Activated T-helper 9 cell treated with anti-CD3 and anti-CD28 coated beads, Interleukin-2, amount 50 U/mL, for 16 hours (primary cell): Measurements from ENCODE around the gene AAGAB.

Source experiments
- DNase-seq: peaks from one replicate; pipeline ENCODE4 v3.0.0-alpha.2; 2020; ENCODE audit warnings: low read depth

The AAGAB gene

DNA sequence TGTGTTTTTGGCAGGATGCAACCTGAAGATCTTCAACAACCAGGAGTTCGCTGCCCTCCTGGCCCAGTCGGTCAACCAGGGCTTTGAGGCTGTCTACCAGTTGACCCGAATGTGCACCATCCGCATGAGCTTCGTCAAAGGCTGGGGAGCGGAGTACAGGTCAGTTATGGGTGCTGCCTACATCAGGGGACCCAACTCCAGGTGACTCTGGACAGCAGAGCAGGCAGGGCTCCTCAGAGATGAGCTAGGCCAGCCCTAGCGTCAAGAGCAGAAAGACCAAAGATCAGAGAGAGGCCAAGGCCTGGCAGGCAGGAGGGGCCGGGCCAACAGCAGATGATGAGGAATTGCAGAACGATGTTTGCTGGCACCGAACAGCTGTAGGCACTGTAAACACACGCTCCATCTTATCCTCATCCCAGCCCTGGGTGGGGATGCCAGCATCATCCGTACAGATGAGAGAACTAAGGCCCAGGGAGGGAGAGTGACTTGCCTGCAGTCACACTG is 67.1 kb downstream of the AAGAB start:
- no peak for DNase-seq

GRCh38 chr15:67186688-67187087 is 67.8 kb downstream of the AAGAB start:
- DNase-seq: no peak

DNA sequence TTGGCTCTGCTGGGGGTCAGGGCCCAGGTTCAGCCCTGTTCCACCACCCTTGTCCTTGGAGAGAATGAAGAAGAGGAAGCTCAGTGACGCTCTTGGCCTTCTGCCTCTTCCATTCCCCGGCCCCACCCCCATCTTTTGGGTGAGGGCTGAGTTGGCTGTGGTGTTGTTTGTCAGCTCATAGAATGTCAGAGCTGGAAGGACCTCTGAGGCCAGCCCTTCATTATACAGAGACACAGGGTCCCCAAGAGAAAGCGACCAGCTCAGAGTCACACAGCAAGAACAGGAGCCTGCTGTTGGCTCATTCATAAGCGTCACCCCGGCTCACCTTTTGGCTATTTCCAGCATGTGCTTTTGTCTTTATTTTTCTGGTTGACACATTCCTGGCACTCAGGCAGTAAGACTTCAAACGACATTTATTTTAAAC is 68.2 kb downstream of the AAGAB start:
- no peak for DNase-seq

GRCh38 chr15:67185621-67186225 is 68.7 kb downstream of the AAGAB start:
- DNase-seq: no peak

GRCh38 chr15:67185051-67185450 is 69.4 kb downstream of the AAGAB start:
- no peak for DNase-seq

DNA sequence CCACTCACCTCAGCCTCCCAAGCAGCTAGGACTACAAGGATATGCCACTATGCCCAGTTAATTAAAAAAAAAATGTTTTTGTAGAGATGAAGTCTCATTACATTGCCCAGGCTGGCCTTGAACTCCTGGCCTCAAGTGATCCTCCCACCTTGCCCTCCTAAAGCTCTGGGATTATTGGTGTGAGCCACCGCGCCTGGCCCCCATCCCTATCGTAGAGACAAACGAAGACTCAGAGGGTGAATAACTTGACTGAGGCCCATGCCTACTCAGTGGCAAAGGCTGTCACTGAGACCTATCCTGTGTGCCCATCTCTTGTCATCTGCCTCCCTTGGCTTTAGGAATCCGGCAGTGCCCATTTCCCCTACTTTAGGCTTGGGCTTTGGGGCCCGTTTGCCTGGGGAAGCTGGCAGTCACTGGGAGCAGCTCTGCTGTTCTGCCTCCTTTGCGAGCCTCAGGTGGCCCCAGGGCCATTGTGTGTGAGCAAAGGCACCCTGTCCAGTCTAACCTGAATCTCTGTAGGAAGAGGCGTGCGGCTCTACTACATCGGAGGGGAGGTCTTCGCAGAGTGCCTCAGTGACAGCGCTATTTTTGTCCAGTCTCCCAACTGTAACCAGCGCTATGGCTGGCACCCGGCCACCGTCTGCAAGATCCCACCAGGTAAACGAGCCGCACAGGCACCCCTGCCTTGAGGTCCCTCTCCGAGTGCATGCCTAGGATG is 70.1 kb downstream of the AAGAB start:
- no peak for DNase-seq

- DNase-seq: no peak
These were observed 70.9 kb downstream of the AAGAB start for GRCh38 chr15:67183443-67184169.

GRCh38 chr15:67181221-67181639 is 73.2 kb downstream of the AAGAB start:
- no peak for DNase-seq

GRCh38 chr15:67180514-67181191 is 73.8 kb downstream of the AAGAB start:
- DNase-seq: no peak

GRCh38 chr15:67180035-67180434 is 74.4 kb downstream of the AAGAB start:
- no peak for DNase-seq

- DNase-seq: no peak
These were observed 75.0 kb downstream of the AAGAB start for GRCh38 chr15:67179411-67179995.

DNA sequence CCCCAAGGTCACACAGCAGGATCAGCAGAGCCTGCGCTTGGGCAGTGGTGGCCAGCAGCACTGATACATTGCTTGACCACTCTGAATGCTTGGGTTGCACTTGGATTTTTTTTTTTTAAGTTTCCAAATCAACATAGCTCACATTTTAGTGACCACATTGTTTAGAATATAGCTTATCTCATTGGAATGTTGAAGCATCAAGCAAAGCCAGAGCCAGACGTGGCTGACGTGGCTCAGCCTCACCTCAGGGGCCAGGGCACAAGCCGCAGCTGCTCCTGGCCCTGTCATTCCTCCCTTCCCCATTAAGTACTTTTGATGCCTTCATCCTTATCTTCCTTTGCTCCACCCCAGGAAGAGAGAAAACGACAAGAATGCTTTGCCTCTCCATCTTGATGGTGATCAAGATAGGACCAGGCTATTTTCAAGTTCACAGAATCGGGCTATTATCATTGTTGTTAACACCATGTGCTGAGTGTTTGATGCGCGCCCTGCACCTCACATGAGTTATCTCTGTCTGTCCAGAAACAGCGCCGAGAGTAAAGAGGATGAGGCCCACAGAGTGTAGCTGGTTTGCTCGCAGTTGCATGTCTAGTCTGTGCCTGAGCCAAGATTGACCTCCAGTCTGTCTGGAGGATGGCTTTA is 75.8 kb downstream of the AAGAB start:
- DNase-seq: no peak

DNA sequence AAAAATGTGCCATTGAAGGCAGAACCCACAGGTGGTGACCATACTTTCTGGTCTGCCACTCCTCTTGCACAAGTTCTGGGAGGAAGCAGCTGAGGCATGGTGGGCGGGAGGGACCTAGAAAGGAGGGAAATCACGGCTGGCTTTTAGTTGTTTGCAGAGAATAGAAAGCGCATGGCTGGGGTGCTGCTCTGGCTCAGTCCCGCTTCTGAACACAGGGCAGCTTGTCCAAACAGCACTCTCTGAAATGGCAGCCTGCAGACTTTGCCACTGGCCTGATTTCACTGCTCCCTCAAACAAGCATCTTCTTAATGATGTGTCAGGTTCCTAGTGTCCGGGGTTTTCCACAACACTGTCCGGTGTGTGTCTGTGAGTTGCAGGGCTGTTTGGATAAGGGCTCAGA is 76.7 kb downstream of the AAGAB start:
- DNase-seq: no peak

DNA sequence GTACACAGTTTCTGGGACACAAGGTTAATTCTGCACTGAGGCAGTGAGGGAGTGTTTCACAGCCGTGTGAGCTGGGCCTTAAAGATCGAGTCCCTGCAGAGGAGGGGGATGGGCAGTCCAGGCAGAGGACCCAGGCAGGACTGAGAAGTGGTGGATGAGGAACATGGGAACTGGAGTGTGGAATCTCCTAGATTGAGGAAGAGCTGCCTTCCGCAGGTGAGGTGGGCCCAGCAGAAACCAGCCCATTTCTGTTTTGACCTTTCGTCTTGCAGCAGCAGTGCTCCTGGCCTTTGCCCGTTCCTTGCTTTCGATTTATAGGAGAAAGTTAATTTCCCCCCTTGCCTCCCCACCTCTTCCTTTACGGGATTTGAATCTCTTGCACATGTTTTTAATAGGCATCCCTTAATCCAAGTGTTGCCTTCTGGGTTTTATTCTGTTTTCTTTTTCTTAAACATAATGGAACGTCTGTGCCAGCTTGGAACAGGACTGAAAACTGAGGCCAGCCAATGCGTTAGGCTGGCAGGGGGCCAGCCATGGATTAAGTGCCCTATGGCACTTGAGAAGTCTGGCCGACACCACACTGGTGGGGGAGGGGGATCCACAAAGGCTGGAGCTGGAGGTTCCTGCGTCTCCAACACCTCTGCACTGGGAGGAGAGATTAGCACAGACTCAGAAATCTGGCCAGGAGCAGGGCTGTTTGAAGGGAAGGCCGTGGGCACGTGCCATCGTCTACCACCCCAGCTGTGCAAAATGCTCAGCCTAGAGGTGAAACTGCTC is 78.1 kb downstream of the AAGAB start:
- no peak for DNase-seq

GRCh38 chr15:67175643-67176071 is 78.8 kb downstream of the AAGAB start:
- no peak for DNase-seq

DNA sequence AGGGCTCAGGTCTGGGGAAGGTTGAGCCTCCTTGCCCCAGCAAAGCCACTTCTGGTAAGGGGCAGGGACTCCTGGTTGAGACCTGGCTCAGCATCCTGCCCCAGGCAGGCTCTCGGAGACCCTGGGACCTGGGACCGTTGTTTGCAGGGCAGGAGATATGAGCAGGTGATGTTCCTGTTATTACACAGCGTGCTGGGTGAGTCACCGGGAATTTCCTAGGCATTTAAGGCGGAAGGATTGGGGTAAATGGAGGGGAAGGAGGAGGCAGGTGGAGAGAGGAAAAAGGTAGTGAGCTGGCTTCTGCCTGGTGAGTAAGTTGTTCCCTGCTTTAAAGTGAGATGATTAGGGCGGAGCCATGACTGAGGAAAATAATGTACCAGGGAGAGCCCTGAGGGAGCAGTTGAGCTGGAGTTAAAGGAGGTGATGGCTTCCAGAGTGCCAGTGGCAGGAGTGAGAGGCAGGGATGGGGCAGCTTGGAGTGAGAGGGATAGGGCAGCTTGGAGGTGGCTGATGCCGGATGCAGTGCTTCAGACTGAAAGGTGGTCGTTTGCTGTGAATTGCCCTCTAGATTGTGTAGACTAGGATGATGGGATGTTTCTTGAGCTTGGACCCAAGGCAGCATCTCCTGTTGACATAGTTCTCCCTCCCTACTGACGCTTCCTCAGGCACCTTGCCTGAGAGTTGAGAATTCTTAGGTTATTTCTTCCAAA is 79.4 kb downstream of the AAGAB start:
- peak; percentile 21 for DNase-seq

GRCh38 chr15:67174446-67174845 is 80.0 kb downstream of the AAGAB start:
- DNase-seq: no peak

DNA sequence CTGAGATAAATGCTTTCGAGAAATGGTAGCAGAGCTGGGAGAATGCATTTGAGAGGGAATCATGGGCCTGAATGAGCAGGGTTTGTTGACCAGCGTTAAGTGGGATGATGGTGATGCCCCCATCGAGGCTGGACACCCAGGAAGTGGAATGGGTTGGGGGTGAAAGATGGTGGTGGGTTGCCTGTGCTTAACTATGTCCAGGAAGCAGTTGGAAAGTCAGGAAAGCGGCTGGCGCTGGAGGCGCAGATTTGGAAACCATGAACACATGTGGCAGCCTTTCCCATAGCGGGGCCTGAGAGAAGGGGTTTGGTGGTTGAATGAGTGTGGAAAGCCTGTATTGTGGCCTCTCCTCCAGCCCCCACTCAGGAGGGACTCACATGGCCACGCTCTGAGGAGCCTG is 80.7 kb downstream of the AAGAB start:
- no peak for DNase-seq

GRCh38 chr15:67173005-67173404 is 81.5 kb downstream of the AAGAB start:
- DNase-seq: no peak

DNA sequence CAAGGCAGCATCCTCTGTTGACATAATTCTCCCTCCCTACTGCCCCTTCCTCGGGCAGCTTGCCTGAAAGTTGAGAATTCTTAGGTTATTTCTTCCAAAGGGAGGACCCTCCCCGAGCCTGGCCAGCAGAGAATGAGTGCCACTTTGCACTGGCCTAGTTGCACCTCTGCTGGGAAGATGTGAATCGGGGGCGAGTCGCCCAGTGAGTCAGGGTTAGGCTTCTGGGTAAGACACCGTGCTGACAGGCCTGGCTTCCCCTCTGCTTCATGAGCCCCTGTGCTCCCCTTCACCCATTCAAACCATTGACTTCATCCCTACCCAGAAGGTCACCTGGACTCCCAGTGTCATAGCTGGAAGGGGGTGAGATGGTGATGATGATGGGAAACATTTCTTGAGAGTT is 82.3 kb downstream of the AAGAB start:
- no peak for DNase-seq
